Activated naive CD8-positive, alpha-beta T cell treated with anti-CD3 and anti-CD28 coated beads, Interleukin-2, amount 50 U/mL, for 16 hours (primary cell): ENCODE measurements around the gene SPG11.
A peak's percentile ranks its signal among the peaks of the same experiment; 100 is the strongest.
"Not testable (repeated sequence)": the region's sequence is repeated elsewhere in the genome, so short reads cannot be mapped to it uniquely, and the experiment has no call there.

ENCODE experiments used
- DNase-seq: peaks from one replicate; pipeline ENCODE4 v3.0.0-alpha.2; 2020; ENCODE audit warnings: low read depth, low spot score

The SPG11 gene, protein sequence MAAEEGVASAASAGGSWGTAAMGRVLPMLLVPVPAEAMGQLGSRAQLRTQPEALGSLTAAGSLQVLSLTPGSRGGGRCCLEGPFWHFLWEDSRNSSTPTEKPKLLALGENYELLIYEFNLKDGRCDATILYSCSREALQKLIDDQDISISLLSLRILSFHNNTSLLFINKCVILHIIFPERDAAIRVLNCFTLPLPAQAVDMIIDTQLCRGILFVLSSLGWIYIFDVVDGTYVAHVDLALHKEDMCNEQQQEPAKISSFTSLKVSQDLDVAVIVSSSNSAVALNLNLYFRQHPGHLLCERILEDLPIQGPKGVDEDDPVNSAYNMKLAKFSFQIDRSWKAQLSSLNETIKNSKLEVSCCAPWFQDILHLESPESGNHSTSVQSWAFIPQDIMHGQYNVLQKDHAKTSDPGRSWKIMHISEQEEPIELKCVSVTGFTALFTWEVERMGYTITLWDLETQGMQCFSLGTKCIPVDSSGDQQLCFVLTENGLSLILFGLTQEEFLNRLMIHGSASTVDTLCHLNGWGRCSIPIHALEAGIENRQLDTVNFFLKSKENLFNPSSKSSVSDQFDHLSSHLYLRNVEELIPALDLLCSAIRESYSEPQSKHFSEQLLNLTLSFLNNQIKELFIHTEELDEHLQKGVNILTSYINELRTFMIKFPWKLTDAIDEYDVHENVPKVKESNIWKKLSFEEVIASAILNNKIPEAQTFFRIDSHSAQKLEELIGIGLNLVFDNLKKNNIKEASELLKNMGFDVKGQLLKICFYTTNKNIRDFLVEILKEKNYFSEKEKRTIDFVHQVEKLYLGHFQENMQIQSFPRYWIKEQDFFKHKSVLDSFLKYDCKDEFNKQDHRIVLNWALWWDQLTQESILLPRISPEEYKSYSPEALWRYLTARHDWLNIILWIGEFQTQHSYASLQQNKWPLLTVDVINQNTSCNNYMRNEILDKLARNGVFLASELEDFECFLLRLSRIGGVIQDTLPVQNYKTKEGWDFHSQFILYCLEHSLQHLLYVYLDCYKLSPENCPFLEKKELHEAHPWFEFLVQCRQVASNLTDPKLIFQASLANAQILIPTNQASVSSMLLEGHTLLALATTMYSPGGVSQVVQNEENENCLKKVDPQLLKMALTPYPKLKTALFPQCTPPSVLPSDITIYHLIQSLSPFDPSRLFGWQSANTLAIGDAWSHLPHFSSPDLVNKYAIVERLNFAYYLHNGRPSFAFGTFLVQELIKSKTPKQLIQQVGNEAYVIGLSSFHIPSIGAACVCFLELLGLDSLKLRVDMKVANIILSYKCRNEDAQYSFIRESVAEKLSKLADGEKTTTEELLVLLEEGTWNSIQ (N-terminal part only)

GRCh38 chr15:44663410-44664308, at the start of gene SPG11:
Gene SPG11 (minus strand): TSS chr15:44663662. CDS start chr15:44663647, 15 bp downstream.
- DNase-seq, result peak; percentile 94

GRCh38 chr15:44712346-44713005, 49.0 kb upstream of the SPG11 start:
- DNase-seq, result peak; percentile 48

DNA sequence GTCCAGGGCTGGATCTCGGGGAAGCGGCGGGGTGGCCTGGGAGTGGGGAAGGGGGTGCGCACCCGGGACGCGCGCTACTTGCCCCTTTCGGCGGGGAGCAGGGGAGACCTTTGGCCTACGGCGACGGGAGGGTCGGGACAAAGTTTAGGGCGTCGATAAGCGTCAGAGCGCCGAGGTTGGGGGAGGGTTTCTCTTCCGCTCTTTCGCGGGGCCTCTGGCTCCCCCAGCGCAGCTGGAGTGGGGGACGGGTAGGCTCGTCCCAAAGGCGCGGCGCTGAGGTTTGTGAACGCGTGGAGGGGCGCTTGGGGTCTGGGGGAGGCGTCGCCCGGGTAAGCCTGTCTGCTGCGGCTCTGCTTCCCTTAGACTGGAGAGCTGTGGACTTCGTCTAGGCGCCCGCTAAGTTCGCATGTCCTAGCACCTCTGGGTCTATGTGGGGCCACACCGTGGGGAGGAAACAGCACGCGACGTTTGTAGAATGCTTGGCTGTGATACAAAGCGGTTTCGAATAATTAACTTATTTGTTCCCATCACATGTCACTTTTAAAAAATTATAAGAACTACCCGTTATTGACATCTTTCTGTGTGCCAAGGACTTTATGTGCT, 48.4 kb upstream of the SPG11 start:
- DNase-seq, result peak; percentile 41

- DNase-seq, result peak; percentile 87
Observed at GRCh38 chr15:44711096-44711742, 47.8 kb upstream of the SPG11 start, which contains the start of the genes B2M and PATL2. Gene B2M (plus strand): TSS chr15:44711517. CDS start chr15:44711547, 30 bp downstream. Gene PATL2 (minus strand): TSS chr15:44711323. CDS start chr15:44676490, 34,833 bp downstream.

DNA sequence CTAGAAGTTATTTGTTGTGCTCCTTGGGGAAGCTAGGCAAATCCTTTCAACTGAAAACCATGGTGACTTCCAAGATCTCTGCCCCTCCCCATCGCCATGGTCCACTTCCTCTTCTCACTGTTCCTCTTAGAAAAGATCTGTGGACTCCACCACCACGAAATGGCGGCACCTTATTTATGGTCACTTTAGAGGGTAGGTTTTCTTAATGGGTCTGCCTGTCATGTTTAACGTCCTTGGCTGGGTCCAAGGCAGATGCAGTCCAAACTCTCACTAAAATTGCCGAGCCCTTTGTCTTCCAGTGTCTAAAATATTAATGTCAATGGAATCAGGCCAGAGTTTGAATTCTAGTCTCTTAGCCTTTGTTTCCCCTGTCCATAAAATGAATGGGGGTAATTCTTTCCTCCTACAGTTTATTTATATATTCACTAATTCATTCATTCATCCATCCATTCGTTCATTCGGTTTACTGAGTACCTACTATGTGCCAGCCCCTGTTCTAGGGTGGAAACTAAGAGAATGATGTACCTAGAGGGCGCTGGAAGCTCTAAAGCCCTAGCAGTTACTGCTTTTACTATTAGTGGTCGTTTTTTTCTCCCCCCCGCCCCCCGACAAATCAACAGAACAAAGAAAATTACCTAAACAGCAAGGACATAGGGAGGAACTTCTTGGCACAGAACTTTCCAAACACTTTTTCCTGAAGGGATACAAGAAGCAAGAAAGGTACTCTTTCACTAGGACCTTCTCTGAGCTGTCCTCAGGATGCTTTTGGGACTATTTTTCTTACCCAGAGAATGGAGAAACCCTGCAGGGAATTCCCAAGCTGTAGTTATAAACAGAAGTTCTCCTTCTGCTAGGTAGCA, 47.0 kb upstream of the SPG11 start:
- no peak for DNase-seq

- no peak for DNase-seq
Observed at GRCh38 chr15:44706946-44707636, 43.6 kb upstream of the SPG11 start.

- no peak for DNase-seq
Observed at GRCh38 chr15:44706401-44706800, 42.9 kb upstream of the SPG11 start.

DNA sequence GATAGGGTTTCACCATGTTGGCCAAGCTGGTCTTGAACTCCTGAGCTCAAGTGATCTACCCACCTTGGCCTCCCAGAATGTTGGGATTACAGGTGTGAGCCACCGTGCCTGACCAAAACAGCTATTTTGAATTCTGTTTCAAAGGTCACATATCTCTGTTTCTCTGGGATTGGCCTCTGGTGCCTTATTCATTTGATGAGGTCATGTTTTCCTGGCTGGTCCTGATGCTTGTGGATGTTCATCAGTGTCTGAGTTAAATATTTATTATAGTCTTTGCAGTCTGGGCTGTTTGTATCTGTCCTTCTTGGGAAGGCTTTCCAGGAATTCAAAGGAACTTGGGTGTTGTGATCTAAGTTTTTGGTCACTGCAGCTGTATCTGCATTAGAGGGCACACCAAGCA, 42.5 kb upstream of the SPG11 start:
- DNase-seq, result no peak

DNA sequence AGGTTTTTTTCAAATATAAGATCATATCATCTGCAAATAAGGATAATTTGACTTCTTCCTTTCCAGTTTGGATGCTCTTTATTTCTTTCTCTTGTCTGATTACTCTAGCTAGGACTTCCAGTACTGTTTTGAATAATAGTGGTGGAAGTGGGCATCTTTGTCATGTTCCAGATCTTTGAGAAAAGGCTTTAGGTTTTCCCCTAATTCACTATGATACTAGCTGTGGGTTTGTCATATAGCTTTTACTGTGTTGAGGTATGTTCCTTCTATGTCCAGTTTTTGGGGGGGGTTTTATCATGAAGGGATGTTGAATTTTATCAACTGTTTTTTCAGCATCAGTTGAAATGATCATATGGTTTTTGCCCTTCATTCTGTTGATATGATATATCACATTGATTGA, 37.2 kb upstream of the SPG11 start:
- DNase-seq, result not testable (repeated sequence)

GRCh38 chr15:44698641-44699040, 35.2 kb upstream of the SPG11 start:
- no peak for DNase-seq

GRCh38 chr15:44697014-44697413, 33.6 kb upstream of the SPG11 start:
- DNase-seq, result no peak

- DNase-seq, result no peak
Observed at GRCh38 chr15:44695294-44695693, 31.8 kb upstream of the SPG11 start.

GRCh38 chr15:44694416-44694815, 31.0 kb upstream of the SPG11 start:
- no peak for DNase-seq

DNA sequence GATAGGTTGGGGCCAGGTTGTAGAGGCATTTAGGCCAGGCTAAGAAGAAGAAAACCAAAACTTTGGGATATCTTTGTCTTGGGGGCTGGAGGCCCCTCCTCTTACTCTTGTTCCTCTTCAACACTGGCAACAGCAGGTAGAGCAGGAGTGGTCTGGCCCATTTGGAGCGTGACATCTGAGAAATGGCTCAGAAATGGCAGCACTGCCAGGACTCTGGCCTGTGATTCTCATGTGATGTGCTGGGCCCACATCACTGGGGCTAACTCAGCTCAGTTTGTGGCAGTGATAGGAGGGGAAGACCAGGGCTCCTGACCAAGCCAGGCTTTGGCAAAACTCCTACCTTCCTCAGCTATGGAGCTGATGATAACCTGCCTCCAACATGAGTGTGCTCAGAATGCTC, 29.2 kb upstream of the SPG11 start:
- DNase-seq, result no peak

DNA sequence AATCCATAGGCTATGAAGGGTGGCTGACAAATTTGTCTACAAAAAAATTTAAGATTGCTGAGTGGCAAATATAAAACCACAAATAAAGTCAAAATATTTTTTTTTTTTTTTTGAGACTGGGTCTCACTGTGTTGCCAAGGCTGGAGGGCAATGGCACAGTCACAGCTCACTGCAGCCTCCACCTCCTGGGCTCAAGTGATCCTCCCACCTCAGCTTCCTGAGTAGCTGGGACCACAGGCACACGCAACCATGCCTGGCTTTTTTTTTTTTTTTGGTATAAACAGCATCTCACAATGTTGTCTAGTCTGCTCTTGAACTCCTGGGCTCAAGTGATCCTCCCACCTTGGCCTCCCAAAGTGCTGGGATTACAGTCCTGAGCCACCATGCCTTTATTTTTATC, 26.8 kb upstream of the SPG11 start:
- DNase-seq, result not testable (repeated sequence)

DNA sequence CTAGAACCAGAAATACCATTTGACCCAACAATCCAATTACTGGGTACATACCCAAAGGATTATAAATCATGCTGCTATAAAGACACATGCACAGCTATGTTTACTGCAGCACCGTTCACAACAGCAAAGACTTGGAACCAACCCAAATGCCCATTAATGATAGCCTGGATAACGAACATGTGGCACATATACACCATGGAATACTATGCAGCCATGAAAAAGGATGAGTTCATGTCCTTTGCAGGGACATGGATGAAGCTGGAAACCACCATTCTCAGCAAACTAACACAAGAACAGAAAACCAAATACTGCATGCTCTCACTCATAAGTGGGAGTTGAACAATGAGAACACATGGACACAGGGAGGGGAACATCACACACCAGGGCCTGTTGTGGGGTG, 25.9 kb upstream of the SPG11 start:
- not testable (repeated sequence) for DNase-seq
